HS-5 (cell line): ENCODE measurements around the gene GPR18.

Source experiments
- DNase-seq: peaks from one replicate; pipeline ENCODE4 v3.0.0-alpha.2; 2012; ENCODE audit warnings: low read depth

GPR18 gene

GRCh38 chr13:99290894-99291293, 32.7 kb upstream of the GPR18 start:
- DNase-seq = no peak

GRCh38 chr13:99289674-99290337, 31.6 kb upstream of the GPR18 start:
- DNase-seq = no peak

GRCh38 chr13:99289271-99289670, 31.1 kb upstream of the GPR18 start:
- DNase-seq = no peak

GRCh38 chr13:99288089-99288488, 29.9 kb upstream of the GPR18 start:
- DNase-seq = no peak

GRCh38 chr13:99287551-99287950, 29.4 kb upstream of the GPR18 start:
- DNase-seq = no peak

GRCh38 chr13:99285432-99286182, 27.4 kb upstream of the GPR18 start:
- no peak for DNase-seq

- no peak for DNase-seq
Observed at GRCh38 chr13:99282264-99283231, 24.4 kb upstream of the GPR18 start.

- DNase-seq = no peak
Observed at GRCh38 chr13:99281811-99282263, 23.7 kb upstream of the GPR18 start.

- no peak for DNase-seq
Observed at GRCh38 chr13:99280166-99280565, 22.0 kb upstream of the GPR18 start.

- no peak for DNase-seq
Observed at GRCh38 chr13:99279637-99280036, 21.5 kb upstream of the GPR18 start.

GRCh38 chr13:99278843-99279242, 20.7 kb upstream of the GPR18 start:
- no peak for DNase-seq

GRCh38 chr13:99278200-99278599, 20.0 kb upstream of the GPR18 start:
- no peak for DNase-seq

- DNase-seq = no peak
Observed at GRCh38 chr13:99277629-99278028, 19.4 kb upstream of the GPR18 start.

GRCh38 chr13:99276706-99277105, 18.5 kb upstream of the GPR18 start:
- no peak for DNase-seq

- DNase-seq = no peak
Observed at GRCh38 chr13:99275093-99275469, 16.9 kb upstream of the GPR18 start.

- DNase-seq = no peak
Observed at GRCh38 chr13:99273128-99273527, 14.9 kb upstream of the GPR18 start.

GRCh38 chr13:99272481-99272880, 14.3 kb upstream of the GPR18 start:
- no peak for DNase-seq

GRCh38 chr13:99271249-99271648, 13.1 kb upstream of the GPR18 start:
- DNase-seq = no peak

- DNase-seq = no peak
Observed at GRCh38 chr13:99270518-99270917, 12.3 kb upstream of the GPR18 start.

GRCh38 chr13:99269627-99270241, 11.6 kb upstream of the GPR18 start:
- DNase-seq = no peak

GRCh38 chr13:99268822-99269221, 10.6 kb upstream of the GPR18 start:
- DNase-seq = no peak

GRCh38 chr13:99267927-99268326, 9.7 kb upstream of the GPR18 start:
- no peak for DNase-seq
